Measurements from ENCODE around the gene GIPC1.

GIPC1 gene

GRCh38 chr19:14439014-14439413, 56.9 kb downstream of the GIPC1 start:
- Histone ChIP-seq H3K4me2 (no peak overlapping the region), H3K9ac (no peak overlapping the region), H3K79me2 (ENCODE audit: insufficient read depth, low read depth) (no peaks in the 10 kb centered on the region), H4K20me1 (ENCODE audit: insufficient read depth) (no peaks in the 10 kb centered on the region), H3K27ac (no peak overlapping the region), H3K4me1 (ENCODE audit: low read depth, poor library complexity, severe bottlenecking) (no peaks in the 10 kb centered on the region), H3K36me3 (ENCODE audit: insufficient read depth) (no peaks in the 10 kb centered on the region), H2AFZ (ENCODE audit: low read depth) (no peak overlapping the region), H3K27me3 (ENCODE audit: insufficient read depth, low read depth) (no peaks in the 10 kb centered on the region), H3K4me3 (IDR thresholded peaks at IDR 0.05; ENCODE audit: insufficient read depth, low read depth, low read length) (no peak overlapping the region)
- no peak for TF ChIP-seq CTCF (conservative IDR thresholded peaks at IDR 0.05; ENCODE audit: low read depth, low read length)

- Histone ChIP-seq H3K4me3 (IDR thresholded peaks at IDR 0.05; ENCODE audit: insufficient read depth, low read depth, low read length) (no peak overlapping the region), H3K4me1 (ENCODE audit: low read depth, poor library complexity, severe bottlenecking) (no peaks in the 10 kb centered on the region), H3K79me2 (ENCODE audit: insufficient read depth, low read depth) (no peaks in the 10 kb centered on the region), H2AFZ (ENCODE audit: low read depth) (no peak overlapping the region), H4K20me1 (ENCODE audit: insufficient read depth) (no peaks in the 10 kb centered on the region), H3K27me3 (ENCODE audit: insufficient read depth, low read depth) (no peaks in the 10 kb centered on the region), H3K4me2 (no peak overlapping the region), H3K27ac (no peak overlapping the region), H3K9ac (no peak overlapping the region), H3K36me3 (ENCODE audit: insufficient read depth) (no peaks in the 10 kb centered on the region)
- no peak for TF ChIP-seq CTCF (conservative IDR thresholded peaks at IDR 0.05; ENCODE audit: low read depth, low read length)
Observed at GRCh38 chr19:14437578-14438140, 58.3 kb downstream of the GIPC1 start.

GRCh38 chr19:14435320-14436050, 60.4 kb downstream of the GIPC1 start:
- H3K36me3 ChIP-seq (ENCODE audit: insufficient read depth): no peaks in the 10 kb centered on the region
- H2AFZ ChIP-seq (ENCODE audit: low read depth): no peak overlapping the region
- no peaks in the 10 kb centered on the region for H3K79me2 ChIP-seq (ENCODE audit: insufficient read depth, low read depth)
- no peak overlapping the region for H3K9ac ChIP-seq
- no peak for TF ChIP-seq CTCF (conservative IDR thresholded peaks at IDR 0.05; ENCODE audit: low read depth, low read length)
- H3K27ac ChIP-seq: no peak overlapping the region
- no peaks in the 10 kb centered on the region for H3K4me1 ChIP-seq (ENCODE audit: low read depth, poor library complexity, severe bottlenecking)
- no peaks in the 10 kb centered on the region for H3K27me3 ChIP-seq (ENCODE audit: insufficient read depth, low read depth)
- H4K20me1 ChIP-seq (ENCODE audit: insufficient read depth): no peaks in the 10 kb centered on the region
- H3K4me2 ChIP-seq: no peak overlapping the region
- no peak overlapping the region for H3K4me3 ChIP-seq (IDR thresholded peaks at IDR 0.05; ENCODE audit: insufficient read depth, low read depth, low read length)

- H3K9ac ChIP-seq: no peak overlapping the region
- H3K79me2 ChIP-seq (ENCODE audit: insufficient read depth, low read depth): no peaks in the 10 kb centered on the region
- no peak overlapping the region for H3K4me3 ChIP-seq (IDR thresholded peaks at IDR 0.05; ENCODE audit: insufficient read depth, low read depth, low read length)
- no peaks in the 10 kb centered on the region for H3K27me3 ChIP-seq (ENCODE audit: insufficient read depth, low read depth)
- no peak for TF ChIP-seq CTCF (conservative IDR thresholded peaks at IDR 0.05; ENCODE audit: low read depth, low read length)
- no peak overlapping the region for H3K27ac ChIP-seq
- no peaks in the 10 kb centered on the region for H3K36me3 ChIP-seq (ENCODE audit: insufficient read depth)
- no peak overlapping the region; the same call in 1 of the 2 replicates for H2AFZ ChIP-seq (ENCODE audit: low read depth)
- no peaks in the 10 kb centered on the region for H4K20me1 ChIP-seq (ENCODE audit: insufficient read depth)
- H3K4me2 ChIP-seq: no peak overlapping the region
- no peaks in the 10 kb centered on the region for H3K4me1 ChIP-seq (ENCODE audit: low read depth, poor library complexity, severe bottlenecking)
Observed at GRCh38 chr19:14434543-14435319, 61.2 kb downstream of the GIPC1 start.
